Activated CD8-positive, alpha-beta memory T cell treated with anti-CD3 and anti-CD28 coated beads for 48 hours (primary cell): ENCODE data around the gene PSG4.
"Not testable (repeated sequence)": the region's sequence is repeated elsewhere in the genome, so short reads cannot be mapped to it uniquely, and the experiment has no call there.

ENCODE experiments used
- DNase-seq, 3 experiments: peaks; one replicate each; pipeline ENCODE4 v3.0.0-alpha.2; 2020; ENCODE audit warnings: low read depth in 2 of 3, low spot score in 2 of 3

PSG4 gene

DNA sequence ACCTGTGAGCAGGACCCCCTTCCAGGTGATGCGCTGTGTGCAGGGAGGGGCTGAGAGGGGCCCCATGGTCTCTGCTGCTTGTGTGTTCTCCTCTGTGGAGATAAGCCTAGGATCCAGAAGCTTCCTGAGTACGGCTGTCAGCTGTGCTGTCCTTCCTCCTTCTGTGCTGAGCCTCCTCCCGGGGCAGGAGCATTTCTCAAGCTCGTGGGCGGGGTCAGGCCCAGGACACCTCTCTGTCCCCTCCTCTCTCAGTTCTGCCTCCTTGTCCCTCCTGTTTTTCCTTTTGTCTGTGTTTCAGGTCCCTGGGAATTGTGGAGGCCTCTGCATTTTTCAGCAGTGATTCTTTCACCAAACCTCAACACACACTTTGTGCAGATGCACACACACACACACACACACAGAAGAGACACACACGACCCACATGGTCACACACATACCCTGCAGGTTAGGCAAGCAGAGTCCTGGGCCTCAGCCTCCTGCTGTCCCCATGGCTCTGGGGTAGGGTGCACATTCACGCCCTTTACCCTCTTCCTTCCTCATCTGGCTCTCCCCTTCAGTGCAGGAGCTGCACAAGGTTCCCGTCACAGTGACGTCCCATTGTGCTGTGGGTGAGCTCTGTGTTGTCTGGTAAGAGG, at the start of gene PSG4:
Gene PSG4, minus strand, starts transcription at position 168 of the 635 bp plus-strand sequence. Its CDS starts 102 bp downstream, at position 66.
- DNase-seq, result not testable (repeated sequence)

DNA sequence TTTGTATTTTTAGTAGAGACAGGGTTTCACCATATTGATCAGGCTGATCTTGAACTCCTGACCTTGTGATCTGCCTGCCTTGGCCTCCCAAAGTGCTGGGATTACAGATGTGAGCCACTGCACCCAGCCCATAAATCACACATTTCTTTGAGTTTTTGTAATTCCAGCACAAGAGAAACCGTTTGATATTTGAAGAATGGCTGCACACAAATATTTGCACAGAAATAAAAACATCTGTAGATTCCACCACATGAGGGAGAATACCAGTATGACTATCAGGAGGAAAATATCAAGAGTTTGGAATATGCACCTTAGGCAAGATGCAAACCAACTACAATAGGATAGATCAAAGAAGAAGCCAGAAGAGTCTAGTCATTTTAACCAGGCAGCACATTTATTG, 46.0 kb upstream of the PSG4 start:
- DNase-seq, result not testable (repeated sequence)

- DNase-seq, result not testable (repeated sequence)
These were observed 44.9 kb upstream of the PSG4 start for GRCh38 chr19:43250296-43250695.

- not testable (repeated sequence) for DNase-seq
These were observed 43.2 kb upstream of the PSG4 start for GRCh38 chr19:43248635-43249002.

- DNase-seq, result not testable (repeated sequence)
These were observed 41.9 kb upstream of the PSG4 start for GRCh38 chr19:43247243-43247880.

- not testable (repeated sequence) for DNase-seq
These were observed 40.4 kb upstream of the PSG4 start for GRCh38 chr19:43245848-43246247.

DNA sequence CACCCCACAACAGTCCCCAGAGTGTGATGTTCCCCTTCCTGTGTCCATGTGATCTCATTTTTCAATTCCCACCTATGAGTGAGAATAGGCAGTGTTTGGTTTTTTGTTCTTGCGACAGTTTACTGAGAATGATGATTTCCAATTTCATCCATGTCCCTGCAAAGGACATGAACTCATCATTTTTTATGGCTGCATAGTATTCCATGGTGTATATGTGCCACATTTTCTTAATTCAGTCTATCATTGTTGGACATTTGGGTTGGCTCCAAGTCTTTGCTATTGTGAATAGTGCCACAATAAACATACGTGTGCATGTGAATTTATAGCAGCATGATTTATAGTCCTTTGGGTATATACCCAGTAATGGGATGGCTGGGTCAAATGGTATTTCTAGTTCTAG, 36.8 kb upstream of the PSG4 start:
- DNase-seq, result not testable (repeated sequence)

GRCh38 chr19:43238213-43238612, 32.8 kb upstream of the PSG4 start:
- DNase-seq, result not testable (repeated sequence)

GRCh38 chr19:43235686-43236085, 30.2 kb upstream of the PSG4 start:
- DNase-seq, result not testable (repeated sequence)

GRCh38 chr19:43229315-43229714, 23.9 kb upstream of the PSG4 start:
- no peak for DNase-seq

- not testable (repeated sequence) for DNase-seq
These were observed 23.3 kb upstream of the PSG4 start for GRCh38 chr19:43228730-43229129.

DNA sequence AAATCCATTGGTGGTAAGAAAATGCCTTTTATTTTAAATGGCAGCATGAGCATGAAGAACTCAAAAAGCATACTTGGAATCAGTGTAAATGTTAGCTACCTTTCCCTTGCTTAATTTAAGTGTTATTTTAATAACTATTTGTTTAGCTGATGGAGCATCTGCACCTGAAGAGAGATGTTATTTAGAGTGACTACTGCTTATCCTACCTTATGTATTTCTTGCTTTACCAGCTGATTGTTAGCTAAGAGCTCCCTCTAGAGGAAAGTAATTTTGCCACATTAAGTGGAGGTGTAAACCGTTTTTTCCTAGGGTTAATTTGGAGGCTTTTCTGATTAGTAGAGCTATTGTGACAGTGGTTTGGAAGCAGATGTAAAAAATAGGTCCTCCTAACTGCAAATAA, 21.5 kb upstream of the PSG4 start:
- not testable (repeated sequence) for DNase-seq

DNA sequence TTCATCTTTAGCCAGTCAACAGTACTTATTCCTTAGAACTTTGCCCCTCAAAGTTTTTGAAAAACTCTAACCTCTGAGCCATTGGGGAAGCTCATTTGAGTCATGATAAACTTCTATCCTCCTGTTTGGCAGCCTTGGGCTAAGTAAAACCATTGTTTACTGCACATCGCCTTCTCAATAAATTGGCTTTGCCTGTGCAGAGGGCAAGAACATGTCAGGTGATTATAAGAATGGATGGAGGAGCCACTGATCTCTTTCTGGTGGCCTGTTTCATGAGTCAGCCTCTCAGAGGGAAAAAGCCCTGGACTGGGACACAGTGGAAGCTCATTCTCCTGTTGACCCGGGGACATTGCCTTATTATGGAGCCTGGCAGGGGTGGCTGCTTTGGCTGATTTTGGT, 19.4 kb upstream of the PSG4 start:
- no peak for DNase-seq

GRCh38 chr19:43224201-43224854, 18.9 kb upstream of the PSG4 start:
- not testable (repeated sequence) for DNase-seq

DNA sequence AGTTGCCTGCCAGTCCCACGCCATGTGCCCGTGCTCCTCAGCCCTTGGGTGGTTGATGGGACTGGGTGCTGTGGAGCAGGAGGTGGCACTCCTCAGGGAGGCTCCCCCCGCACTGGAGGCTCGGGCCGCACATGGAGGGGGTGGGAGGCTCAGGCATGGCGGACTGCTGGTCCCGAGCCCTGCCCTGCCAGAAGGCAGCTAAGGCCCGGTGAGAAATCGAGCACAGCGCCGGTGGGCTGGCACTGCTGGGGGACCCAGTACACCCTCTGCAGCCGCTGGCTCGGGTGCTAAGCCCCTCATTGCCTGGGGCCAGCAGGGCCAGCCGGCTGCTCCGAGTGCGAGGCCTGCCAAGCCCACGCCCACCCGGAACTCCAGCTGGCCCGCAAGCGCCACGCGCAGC, 16.5 kb upstream of the PSG4 start:
- DNase-seq, result not testable (repeated sequence)

- DNase-seq, result not testable (repeated sequence)
These were observed 13.7 kb upstream of the PSG4 start for GRCh38 chr19:43219136-43219535.

DNA sequence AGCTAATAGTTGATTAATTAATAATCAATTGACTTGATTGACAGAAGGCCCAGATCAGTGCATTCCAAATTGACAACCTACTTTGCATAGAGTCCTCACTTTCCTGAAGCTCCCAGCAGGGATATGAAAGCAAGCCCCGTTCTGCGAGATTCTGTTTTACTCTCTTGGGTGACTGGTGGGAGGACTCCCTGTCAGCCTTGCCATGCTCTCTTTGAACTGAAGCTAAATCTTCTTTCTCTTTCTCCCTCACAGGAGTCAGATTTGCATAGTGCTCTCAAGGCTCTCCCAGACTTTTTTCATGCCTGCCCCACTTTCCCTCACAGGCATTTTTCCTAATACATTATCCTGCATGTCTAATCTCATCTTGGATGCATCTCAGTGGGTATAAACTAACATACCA, 10.4 kb upstream of the PSG4 start:
- not testable (repeated sequence) for DNase-seq

- DNase-seq, result no peak
These were observed 2.6 kb upstream of the PSG4 start for GRCh38 chr19:43207991-43208390.

GRCh38 chr19:43207174-43207573, 1.7 kb upstream of the PSG4 start:
- not testable (repeated sequence) for DNase-seq

- DNase-seq, result not testable (repeated sequence)
These were observed 1.8 kb downstream of the PSG4 start for GRCh38 chr19:43203611-43204010.

GRCh38 chr19:43201891-43202290, 3.5 kb downstream of the PSG4 start:
- not testable (repeated sequence) for DNase-seq

DNA sequence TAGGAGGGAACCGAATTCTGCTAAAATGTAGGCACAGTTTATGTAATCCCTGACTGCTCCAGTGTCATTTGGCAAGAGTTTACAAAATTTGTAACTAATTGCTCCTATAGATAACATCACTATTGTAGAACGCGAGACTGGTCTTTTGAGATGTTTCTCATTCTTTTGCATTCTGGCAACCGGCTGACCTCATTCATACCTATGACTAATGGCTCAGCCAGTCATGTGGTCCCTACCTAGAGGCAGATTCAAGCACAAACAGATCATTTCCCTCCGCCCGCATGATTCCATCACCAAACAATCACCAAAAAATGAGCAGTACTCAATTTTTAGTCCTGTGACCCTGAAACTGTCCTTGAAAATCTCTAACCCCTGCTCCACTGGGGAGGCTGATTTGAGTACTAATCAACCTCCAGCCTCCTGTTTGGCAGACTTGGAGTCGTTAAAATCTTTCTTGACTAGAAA, 4.1 kb downstream of the PSG4 start:
- not testable (repeated sequence) for DNase-seq
